Measurements from ENCODE around the gene ABI2. TPM values are rescaled to one million over a fixed set of nuclear protein-coding genes. Genes with fewer than 3 reads are reported as not detected.

ABI2 gene
- polyA plus RNA-seq, 1 of the 3 experiments (the other 2 are of a cell fraction), result 51.5 TPM

DNA sequence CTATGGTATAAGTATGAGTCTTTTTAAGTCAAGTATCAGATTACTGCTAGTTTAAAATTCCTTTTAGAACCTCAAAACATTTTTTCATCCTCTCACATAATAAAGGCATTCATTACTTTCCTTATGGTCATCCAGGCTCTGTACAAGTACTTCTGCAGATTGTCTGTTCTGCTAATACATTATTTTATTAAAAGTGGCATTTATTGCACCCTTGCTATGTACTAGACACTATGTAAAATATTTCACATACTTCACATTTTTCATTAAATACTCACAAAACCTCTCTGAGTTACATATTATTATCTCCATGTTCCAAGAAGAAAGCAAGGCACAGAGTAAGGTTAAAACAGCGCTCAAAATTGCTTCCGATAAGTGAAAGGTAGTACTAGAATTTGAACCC is 122.8 kb downstream of the ABI2 start (continued):
- TF ChIP-seq, protein P1, sequence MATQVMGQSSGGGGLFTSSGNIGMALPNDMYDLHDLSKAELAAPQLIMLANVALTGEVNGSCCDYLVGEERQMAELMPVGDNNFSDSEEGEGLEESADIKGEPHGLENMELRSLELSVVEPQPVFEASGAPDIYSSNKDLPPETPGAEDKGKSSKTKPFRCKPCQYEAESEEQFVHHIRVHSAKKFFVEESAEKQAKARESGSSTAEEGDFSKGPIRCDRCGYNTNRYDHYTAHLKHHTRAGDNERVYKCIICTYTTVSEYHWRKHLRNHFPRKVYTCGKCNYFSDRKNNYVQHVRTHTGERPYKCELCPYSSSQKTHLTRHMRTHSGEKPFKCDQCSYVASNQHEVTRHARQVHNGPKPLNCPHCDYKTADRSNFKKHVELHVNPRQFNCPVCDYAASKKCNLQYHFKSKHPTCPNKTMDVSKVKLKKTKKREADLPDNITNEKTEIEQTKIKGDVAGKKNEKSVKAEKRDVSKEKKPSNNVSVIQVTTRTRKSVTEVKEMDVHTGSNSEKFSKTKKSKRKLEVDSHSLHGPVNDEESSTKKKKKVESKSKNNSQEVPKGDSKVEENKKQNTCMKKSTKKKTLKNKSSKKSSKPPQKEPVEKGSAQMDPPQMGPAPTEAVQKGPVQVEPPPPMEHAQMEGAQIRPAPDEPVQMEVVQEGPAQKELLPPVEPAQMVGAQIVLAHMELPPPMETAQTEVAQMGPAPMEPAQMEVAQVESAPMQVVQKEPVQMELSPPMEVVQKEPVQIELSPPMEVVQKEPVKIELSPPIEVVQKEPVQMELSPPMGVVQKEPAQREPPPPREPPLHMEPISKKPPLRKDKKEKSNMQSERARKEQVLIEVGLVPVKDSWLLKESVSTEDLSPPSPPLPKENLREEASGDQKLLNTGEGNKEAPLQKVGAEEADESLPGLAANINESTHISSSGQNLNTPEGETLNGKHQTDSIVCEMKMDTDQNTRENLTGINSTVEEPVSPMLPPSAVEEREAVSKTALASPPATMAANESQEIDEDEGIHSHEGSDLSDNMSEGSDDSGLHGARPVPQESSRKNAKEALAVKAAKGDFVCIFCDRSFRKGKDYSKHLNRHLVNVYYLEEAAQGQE (IDR thresholded peaks at IDR 0.05; ENCODE audit: low read depth, low read length), result no peak
- TF ChIP-seq TEAD4 (IDR thresholded peaks at IDR 0.05; ENCODE audit: borderline replicate concordance, insufficient read depth) (peak; percentile 87; the same call in 1 of the 2 replicates), MXI1 (IDR thresholded peaks at IDR 0.05; ENCODE audit: low read depth, low read length) (no peak), ELF1 (IDR thresholded peaks at IDR 0.05) (no peak), GATA2 (CRISPR knock-in tag; IDR thresholded peaks at IDR 0.05) (no peak), JUND (IDR thresholded peaks at IDR 0.05) (peak; percentile 62), RXRA (IDR thresholded peaks at IDR 0.05; ENCODE audit: borderline replicate concordance, low read depth) (no peak), RFX5 (IDR thresholded peaks at IDR 0.05; ENCODE audit: low read length) (no peak), CHD2 (IDR thresholded peaks at IDR 0.05; ENCODE audit: low read length, partially characterized antibody) (no peak), FOXM1 (IDR thresholded peaks at IDR 0.05; ENCODE audit: low read depth) (no peak), TAF1 (IDR thresholded peaks at IDR 0.05; ENCODE audit: borderline replicate concordance, low read depth, low read length) (no peak), MEF2A (IDR thresholded peaks at IDR 0.05; ENCODE audit: borderline replicate concordance, low read depth) (no peak), EP300 (IDR thresholded peaks at IDR 0.05; ENCODE audit: borderline replicate concordance in 1 of 2, low read depth in 1 of 2, low read length in 1 of 2) (peak in 1 of 2 experiments; percentile 76; a peak in 1 of 4 replicates), YY1 (IDR thresholded peaks at IDR 0.05; ENCODE audit: low read depth) (0 out of 2 replicates have a peak, but pooled peaks have one; percentile 33), NRF1 (IDR thresholded peaks at IDR 0.05; ENCODE audit: low read depth, low read length) (no peak), GABPA (IDR thresholded peaks at IDR 0.05; ENCODE audit: low read depth) (no peak), NFIC (IDR thresholded peaks at IDR 0.05; ENCODE audit: borderline replicate concordance) (no peak)
- TF ChIP-seq, protein P2, sequence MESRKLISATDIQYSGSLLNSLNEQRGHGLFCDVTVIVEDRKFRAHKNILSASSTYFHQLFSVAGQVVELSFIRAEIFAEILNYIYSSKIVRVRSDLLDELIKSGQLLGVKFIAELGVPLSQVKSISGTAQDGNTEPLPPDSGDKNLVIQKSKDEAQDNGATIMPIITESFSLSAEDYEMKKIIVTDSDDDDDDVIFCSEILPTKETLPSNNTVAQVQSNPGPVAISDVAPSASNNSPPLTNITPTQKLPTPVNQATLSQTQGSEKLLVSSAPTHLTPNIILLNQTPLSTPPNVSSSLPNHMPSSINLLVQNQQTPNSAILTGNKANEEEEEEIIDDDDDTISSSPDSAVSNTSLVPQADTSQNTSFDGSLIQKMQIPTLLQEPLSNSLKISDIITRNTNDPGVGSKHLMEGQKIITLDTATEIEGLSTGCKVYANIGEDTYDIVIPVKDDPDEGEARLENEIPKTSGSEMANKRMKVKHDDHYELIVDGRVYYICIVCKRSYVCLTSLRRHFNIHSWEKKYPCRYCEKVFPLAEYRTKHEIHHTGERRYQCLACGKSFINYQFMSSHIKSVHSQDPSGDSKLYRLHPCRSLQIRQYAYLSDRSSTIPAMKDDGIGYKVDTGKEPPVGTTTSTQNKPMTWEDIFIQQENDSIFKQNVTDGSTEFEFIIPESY (IDR thresholded peaks at IDR 0.05; ENCODE audit: borderline replicate concordance, low read depth), result no peak
- TF ChIP-seq, protein P3, sequence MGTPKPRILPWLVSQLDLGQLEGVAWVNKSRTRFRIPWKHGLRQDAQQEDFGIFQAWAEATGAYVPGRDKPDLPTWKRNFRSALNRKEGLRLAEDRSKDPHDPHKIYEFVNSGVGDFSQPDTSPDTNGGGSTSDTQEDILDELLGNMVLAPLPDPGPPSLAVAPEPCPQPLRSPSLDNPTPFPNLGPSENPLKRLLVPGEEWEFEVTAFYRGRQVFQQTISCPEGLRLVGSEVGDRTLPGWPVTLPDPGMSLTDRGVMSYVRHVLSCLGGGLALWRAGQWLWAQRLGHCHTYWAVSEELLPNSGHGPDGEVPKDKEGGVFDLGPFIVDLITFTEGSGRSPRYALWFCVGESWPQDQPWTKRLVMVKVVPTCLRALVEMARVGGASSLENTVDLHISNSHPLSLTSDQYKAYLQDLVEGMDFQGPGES (IDR thresholded peaks at IDR 0.05; ENCODE audit: low read depth, low read length), result no peak
- TF ChIP-seq, protein P4, sequence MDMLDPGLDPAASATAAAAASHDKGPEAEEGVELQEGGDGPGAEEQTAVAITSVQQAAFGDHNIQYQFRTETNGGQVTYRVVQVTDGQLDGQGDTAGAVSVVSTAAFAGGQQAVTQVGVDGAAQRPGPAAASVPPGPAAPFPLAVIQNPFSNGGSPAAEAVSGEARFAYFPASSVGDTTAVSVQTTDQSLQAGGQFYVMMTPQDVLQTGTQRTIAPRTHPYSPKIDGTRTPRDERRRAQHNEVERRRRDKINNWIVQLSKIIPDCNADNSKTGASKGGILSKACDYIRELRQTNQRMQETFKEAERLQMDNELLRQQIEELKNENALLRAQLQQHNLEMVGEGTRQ (IDR thresholded peaks at IDR 0.05; ENCODE audit: borderline replicate concordance, low read depth, low read length), result no peak
- TF ChIP-seq, protein P5, sequence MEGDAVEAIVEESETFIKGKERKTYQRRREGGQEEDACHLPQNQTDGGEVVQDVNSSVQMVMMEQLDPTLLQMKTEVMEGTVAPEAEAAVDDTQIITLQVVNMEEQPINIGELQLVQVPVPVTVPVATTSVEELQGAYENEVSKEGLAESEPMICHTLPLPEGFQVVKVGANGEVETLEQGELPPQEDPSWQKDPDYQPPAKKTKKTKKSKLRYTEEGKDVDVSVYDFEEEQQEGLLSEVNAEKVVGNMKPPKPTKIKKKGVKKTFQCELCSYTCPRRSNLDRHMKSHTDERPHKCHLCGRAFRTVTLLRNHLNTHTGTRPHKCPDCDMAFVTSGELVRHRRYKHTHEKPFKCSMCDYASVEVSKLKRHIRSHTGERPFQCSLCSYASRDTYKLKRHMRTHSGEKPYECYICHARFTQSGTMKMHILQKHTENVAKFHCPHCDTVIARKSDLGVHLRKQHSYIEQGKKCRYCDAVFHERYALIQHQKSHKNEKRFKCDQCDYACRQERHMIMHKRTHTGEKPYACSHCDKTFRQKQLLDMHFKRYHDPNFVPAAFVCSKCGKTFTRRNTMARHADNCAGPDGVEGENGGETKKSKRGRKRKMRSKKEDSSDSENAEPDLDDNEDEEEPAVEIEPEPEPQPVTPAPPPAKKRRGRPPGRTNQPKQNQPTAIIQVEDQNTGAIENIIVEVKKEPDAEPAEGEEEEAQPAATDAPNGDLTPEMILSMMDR (IDR thresholded peaks at IDR 0.05), result no peak
- TF ChIP-seq, protein P6, sequence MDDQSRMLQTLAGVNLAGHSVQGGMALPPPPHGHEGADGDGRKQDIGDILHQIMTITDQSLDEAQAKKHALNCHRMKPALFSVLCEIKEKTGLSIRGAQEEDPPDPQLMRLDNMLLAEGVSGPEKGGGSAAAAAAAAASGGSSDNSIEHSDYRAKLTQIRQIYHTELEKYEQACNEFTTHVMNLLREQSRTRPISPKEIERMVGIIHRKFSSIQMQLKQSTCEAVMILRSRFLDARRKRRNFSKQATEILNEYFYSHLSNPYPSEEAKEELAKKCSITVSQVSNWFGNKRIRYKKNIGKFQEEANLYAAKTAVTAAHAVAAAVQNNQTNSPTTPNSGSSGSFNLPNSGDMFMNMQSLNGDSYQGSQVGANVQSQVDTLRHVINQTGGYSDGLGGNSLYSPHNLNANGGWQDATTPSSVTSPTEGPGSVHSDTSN (IDR thresholded peaks at IDR 0.05), result peak; percentile 94
- TF ChIP-seq, protein P7, sequence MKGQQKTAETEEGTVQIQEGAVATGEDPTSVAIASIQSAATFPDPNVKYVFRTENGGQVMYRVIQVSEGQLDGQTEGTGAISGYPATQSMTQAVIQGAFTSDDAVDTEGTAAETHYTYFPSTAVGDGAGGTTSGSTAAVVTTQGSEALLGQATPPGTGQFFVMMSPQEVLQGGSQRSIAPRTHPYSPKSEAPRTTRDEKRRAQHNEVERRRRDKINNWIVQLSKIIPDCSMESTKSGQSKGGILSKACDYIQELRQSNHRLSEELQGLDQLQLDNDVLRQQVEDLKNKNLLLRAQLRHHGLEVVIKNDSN (IDR thresholded peaks at IDR 0.05; ENCODE audit: borderline replicate concordance, low read depth), result no peak
